WERI-Rb-1 (cell line): ENCODE measurements around the gene MPG.

Experiments
- DNase-seq: peaks from one replicate; pipeline ENCODE4 v3.0.0-alpha.2; 2020
- H3K27ac ChIP-seq: fragments of 250-450 bp; sonication (Bioruptor Pico); 2 replicates; pipeline ENCODE4 v1.5.1; 2020; ENCODE audit warnings: mild to moderate bottlenecking, moderate library complexity
- H3K27me3 ChIP-seq: fragments of 250-450 bp; sonication (Bioruptor Pico); 2 replicates; pipeline ENCODE4 v1.5.1; 2021; ENCODE audit warnings: mild to moderate bottlenecking, low read depth, moderate library complexity; ENCODE audit not compliant: insufficient read depth, severe bottlenecking
- H3K36me3 ChIP-seq: fragments of 250-450 bp; sonication (Bioruptor Pico); 2 replicates; pipeline ENCODE4 v1.5.1; 2020; ENCODE audit warnings: mild to moderate bottlenecking, moderate library complexity
- H3K4me3 ChIP-seq: 2 replicates; pipeline ENCODE4 v1.5.1; 2011; ENCODE audit warnings: low read depth, mild to moderate bottlenecking, control low read depth, low read length
- H3K9me3 ChIP-seq: fragments of 250-450 bp; sonication (Bioruptor Pico); 2 replicates; pipeline ENCODE4 v1.5.1; 2021; ENCODE audit warnings: mild to moderate bottlenecking, moderate library complexity; ENCODE audit not compliant: severe bottlenecking
- TF ChIP-seq, protein P1 (sequence below): IDR thresholded peaks from 2 replicates; pipeline ENCODE4 v1.5.1; 2011; ENCODE audit warnings: low read depth, mild to moderate bottlenecking, control low read depth, inconsistent platforms, low read length

MPG gene

GRCh38 chr16:56231-56927 is 21.6 kb upstream of the MPG start:
- H3K4me3 ChIP-seq = no peak overlapping the region
- H3K27me3 ChIP-seq = no peaks in the 10 kb centered on the region
- no peaks in the 10 kb centered on the region for H3K9me3 ChIP-seq
- TF ChIP-seq, protein P1, sequence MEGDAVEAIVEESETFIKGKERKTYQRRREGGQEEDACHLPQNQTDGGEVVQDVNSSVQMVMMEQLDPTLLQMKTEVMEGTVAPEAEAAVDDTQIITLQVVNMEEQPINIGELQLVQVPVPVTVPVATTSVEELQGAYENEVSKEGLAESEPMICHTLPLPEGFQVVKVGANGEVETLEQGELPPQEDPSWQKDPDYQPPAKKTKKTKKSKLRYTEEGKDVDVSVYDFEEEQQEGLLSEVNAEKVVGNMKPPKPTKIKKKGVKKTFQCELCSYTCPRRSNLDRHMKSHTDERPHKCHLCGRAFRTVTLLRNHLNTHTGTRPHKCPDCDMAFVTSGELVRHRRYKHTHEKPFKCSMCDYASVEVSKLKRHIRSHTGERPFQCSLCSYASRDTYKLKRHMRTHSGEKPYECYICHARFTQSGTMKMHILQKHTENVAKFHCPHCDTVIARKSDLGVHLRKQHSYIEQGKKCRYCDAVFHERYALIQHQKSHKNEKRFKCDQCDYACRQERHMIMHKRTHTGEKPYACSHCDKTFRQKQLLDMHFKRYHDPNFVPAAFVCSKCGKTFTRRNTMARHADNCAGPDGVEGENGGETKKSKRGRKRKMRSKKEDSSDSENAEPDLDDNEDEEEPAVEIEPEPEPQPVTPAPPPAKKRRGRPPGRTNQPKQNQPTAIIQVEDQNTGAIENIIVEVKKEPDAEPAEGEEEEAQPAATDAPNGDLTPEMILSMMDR = no peak
- DNase-seq = no peak
- H3K27ac ChIP-seq = no peak overlapping the region
- H3K36me3 ChIP-seq = peaks cover 58% of the 10 kb centered on the region

DNA sequence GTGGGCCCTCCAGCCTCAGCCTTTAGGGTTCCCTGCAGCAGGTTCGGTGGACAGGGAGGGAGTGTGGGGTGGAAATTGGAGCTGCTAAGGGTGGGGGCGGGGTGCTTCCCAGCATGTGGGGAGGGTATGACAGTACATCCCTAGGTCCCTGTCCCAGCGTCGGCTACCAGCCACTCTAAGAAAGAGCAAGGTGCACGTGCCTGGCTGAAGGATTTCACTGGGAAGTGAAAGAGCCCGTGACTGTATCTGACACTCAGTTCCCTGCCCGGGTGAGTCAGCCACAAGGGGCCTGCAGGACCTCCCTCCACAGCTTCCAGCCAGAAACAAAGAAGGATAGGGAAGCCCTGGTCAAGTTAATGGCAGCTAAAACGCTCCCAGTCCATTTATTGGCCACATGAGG is 20.3 kb upstream of the MPG start:
- H3K36me3 ChIP-seq = peaks cover 53% of the 10 kb centered on the region
- no peak for DNase-seq
- H3K27ac ChIP-seq = no peak overlapping the region
- H3K27me3 ChIP-seq = no peaks in the 10 kb centered on the region
- TF ChIP-seq, protein P1 = no peak
- no peak overlapping the region for H3K4me3 ChIP-seq
- H3K9me3 ChIP-seq = no peaks in the 10 kb centered on the region

DNA sequence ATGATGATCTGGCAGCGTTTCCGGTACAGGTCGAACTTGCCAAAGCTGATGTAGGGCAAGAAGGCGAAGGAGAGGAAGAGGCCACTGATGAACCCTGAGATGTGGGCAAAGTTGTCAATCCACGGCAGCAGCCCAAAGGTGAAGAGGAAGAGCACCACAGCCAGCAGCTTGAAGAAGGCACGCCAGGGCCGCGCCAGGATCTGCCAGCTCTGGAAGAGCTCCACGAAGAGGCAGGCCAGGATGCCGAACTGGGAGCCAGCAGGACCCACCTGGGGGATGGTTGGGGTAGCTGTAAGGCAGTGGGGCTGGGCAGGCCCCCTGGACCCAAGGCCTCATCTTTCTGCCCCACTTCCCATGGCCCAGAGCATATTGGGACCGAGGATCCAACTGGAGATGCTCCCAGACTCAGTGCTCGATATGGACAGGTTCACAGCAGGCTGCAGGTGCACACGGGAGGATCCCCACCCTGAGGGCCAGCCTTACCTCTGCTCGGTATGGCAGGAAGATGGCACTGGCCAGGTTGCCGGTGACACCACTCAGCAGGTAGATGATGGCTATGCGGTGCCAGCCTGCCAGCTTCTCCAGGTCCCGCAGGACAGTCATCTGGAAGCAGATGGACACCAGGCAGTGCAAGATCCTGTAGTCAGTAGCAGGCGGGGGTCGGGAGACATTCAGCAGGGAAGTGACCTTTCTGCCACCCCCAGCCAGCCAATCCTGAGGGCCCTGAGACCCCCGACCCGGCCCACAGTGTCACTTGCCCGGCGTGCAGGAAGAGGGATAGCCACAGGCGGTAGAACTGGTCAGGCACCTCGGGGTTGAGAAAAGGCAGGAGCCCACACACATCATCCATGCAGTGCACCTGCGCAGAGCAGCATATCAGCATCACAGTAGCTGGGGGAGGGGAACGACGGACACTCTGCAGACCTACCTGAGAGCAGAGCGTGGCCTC is 19.3 kb upstream of the MPG start:
- no peak for DNase-seq
- no peaks in the 10 kb centered on the region for H3K27me3 ChIP-seq
- H3K4me3 ChIP-seq = no peak overlapping the region
- TF ChIP-seq, protein P1 = no peak
- peaks cover 53% of the 10 kb centered on the region for H3K36me3 ChIP-seq
- no peak overlapping the region for H3K27ac ChIP-seq
- no peaks in the 10 kb centered on the region for H3K9me3 ChIP-seq

GRCh38 chr16:59440-60059 is 18.5 kb upstream of the MPG start:
- H3K36me3 ChIP-seq = peaks cover 53% of the 10 kb centered on the region
- no peaks in the 10 kb centered on the region for H3K27me3 ChIP-seq
- no peak overlapping the region for H3K4me3 ChIP-seq
- no peaks in the 10 kb centered on the region for H3K9me3 ChIP-seq
- TF ChIP-seq, protein P1 = no peak
- no peak for DNase-seq
- no peak overlapping the region for H3K27ac ChIP-seq

GRCh38 chr16:60166-60565 is 17.9 kb upstream of the MPG start:
- no peak for DNase-seq
- H3K36me3 ChIP-seq = peaks cover 50% of the 10 kb centered on the region
- no peak overlapping the region for H3K27ac ChIP-seq
- H3K4me3 ChIP-seq = no peak overlapping the region
- no peaks in the 10 kb centered on the region for H3K27me3 ChIP-seq
- TF ChIP-seq, protein P1 = no peak
- H3K9me3 ChIP-seq = no peaks in the 10 kb centered on the region
